Retinal pigment epithelial cell (primary cell): Measurements from ENCODE around the gene KIF2A.
A peak's percentile ranks its signal among the peaks of the same experiment; 100 is the strongest.
"Not testable (repeated sequence)": the region's sequence is repeated elsewhere in the genome, so short reads cannot be mapped to it uniquely, and the experiment has no call there.

Source experiments
- DNase-seq: peaks from one replicate; pipeline ENCODE4 v3.0.0-alpha.2; 2010; ENCODE audit warnings: low read depth
- H3K4me3 ChIP-seq: 2 replicates; pipeline ENCODE4 v1.5.1; 2011; ENCODE audit warnings: mild to moderate bottlenecking, low read length, control low read depth, moderate library complexity
- CTCF ChIP-seq: conservative IDR thresholded peaks from 2 replicates; pipeline ENCODE4 v1.5.1; 2011; ENCODE audit warnings: low read depth, low read length, control low read depth, inconsistent platforms

The KIF2A gene

GRCh38 chr5:62288118-62288517 lies 17.9 kb upstream of the KIF2A start:
- no peak overlapping the region for H3K4me3 ChIP-seq
- TF ChIP-seq CTCF = no peak
- DNase-seq = no peak

GRCh38 chr5:62289813-62290212 lies 16.2 kb upstream of the KIF2A start:
- H3K4me3 ChIP-seq = no peak overlapping the region
- DNase-seq = no peak
- no peak for TF ChIP-seq CTCF

- H3K4me3 ChIP-seq = not testable (repeated sequence)
These were observed 14.2 kb upstream of the KIF2A start for GRCh38 chr5:62291829-62292228.

GRCh38 chr5:62296998-62297397 lies 9.0 kb upstream of the KIF2A start:
- no peak for DNase-seq
- no peak for TF ChIP-seq CTCF
- H3K4me3 ChIP-seq = no peak overlapping the region

More at GRCh38 chr5:62291829-62292228, 14.2 kb upstream of the KIF2A start:
- DNase-seq = not testable (repeated sequence)

DNA sequence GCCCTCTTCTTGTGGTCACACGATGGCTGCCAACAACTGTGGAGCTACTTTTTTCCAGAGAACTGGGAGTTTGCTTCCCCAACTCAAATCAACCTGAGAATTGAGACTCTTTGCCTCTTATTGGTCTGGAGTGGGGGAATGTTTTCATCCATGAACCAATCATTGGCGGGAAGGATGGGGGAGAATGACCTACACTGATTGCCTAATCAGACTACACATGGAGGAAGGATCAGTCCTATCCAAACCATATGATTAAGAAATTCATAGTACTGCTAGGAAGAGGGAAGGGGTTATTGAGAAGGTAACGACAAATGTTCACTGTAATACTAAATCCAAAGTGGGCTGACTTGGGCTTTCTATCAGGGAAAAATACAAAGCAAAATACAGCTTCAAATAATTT lies 7.9 kb upstream of the KIF2A start:
- DNase-seq = no peak
- H3K4me3 ChIP-seq = no peak overlapping the region
- TF ChIP-seq CTCF = no peak

- DNase-seq = no peak
- TF ChIP-seq CTCF = no peak
- H3K4me3 ChIP-seq = no peak overlapping the region
These were observed 6.9 kb upstream of the KIF2A start for GRCh38 chr5:62299101-62299500.

GRCh38 chr5:62299600-62299999 lies 6.4 kb upstream of the KIF2A start:
- H3K4me3 ChIP-seq = no peak overlapping the region
- no peak for TF ChIP-seq CTCF
- no peak for DNase-seq

GRCh38 chr5:62305358-62305714 lies 670 bp upstream of the KIF2A start:
- no peak for DNase-seq
- H3K4me3 ChIP-seq = peak overlapping the region; percentile 60
- no peak for TF ChIP-seq CTCF
